Psoas muscle (tissue), 8 donors: Measurements from ENCODE around the gene CAVIN2. TPM values are rescaled to one million over a fixed set of nuclear protein-coding genes. Genes with fewer than 3 reads are reported as not detected.

Experiments used
- ATAC-seq, 4 donors: fragments of 200-7000 bp; cut with Tn5 transposase; one replicate each; pipeline ENCODE4 v1.9.1; 2020; ENCODE audit warnings: moderate library complexity in 3 of 4, mild to moderate bottlenecking in 2 of 4
- DNase-seq, 2 donors: peaks; one replicate each; pipeline ENCODE4 v3.0.0-alpha.2; 2020
- H3K27ac ChIP-seq: fragments of 200-600 bp; one replicate; pipeline ENCODE4 v1.8.0; 2022
- H3K27me3 ChIP-seq, 3 donors: fragments of 200-600 bp in 1 of 3; one replicate each; pipeline versions ENCODE4 v1.6.1 to v1.8.0; 2013 to 2022; ENCODE audit warnings: low read length in 2 of 3, mild to moderate bottlenecking in 2 of 3, moderate library complexity in 1 of 3; ENCODE audit not compliant: insufficient read depth in 3 of 3
- H3K36me3 ChIP-seq, 2 donors: fragments of 200-600 bp in 1 of 2; one replicate each; pipeline versions ENCODE4 v1.6.1 to v1.8.0; 2013 to 2022; ENCODE audit warnings: low read depth in 1 of 2, mild to moderate bottlenecking in 1 of 2, moderate library complexity in 1 of 2; ENCODE audit not compliant: insufficient read depth in 1 of 2
- H3K4me1 ChIP-seq: fragments of 200-600 bp; one replicate; pipeline ENCODE4 v1.8.0; 2022
- H3K4me3 ChIP-seq: fragments of 200-600 bp; one replicate; pipeline ENCODE4 v1.8.0; 2022; ENCODE audit warnings: mild to moderate bottlenecking
- H3K9me3 ChIP-seq: fragments of 200-600 bp; one replicate; pipeline ENCODE4 v1.8.0; 2022
- WGBS, 3 donors: extraction: QIAGEN DNeasy Blood & Tissue Kit; methylation state at CpG; one replicate each; pipeline versions ENCODE4 v1.1.6 to v1.1.7; 2013; 5-methylcytosine and 5-hydroxymethylcytosine counted together
- intact Hi-C, 2 donors: fragments of 100-400 bp; cut with DNase I; formaldehyde crosslinking; loops; one replicate each; pipeline versions ENCODE4 v1.11.0 to v1.14.2; 2022
- polyA plus RNA-seq, 3 donors: library from polyadenylated mRNA; stranded (reverse); fragments of 200-250 nt; gene quantifications; one replicate each; pipeline ENCODE4 v1.2.3, GENCODE V29; 2013
- total RNA-seq, 4 donors: library from RNA; stranded (reverse); fragmentation: NEBNext Ultra II Directional in 2 of 4; extraction: Animal tissue kit (Norgen Biotek cat#: 25700) in 2 of 4; gene quantifications; one replicate each; pipeline versions ENCODE4 v1.2.1 to v1.2.4, GENCODE V29; 2021 to 2023
- TF ChIP-seq, protein P1 (sequence below): fragments of 200-600 bp; IDR thresholded peaks from one replicate; pipeline ENCODE4 v1.8.0; 2022; ENCODE audit warnings: antibody characterized with exemption
- donor health status: healthy with polysubstance abuse.
- donor health status: DM: no; HTN: no; CAD: no; lungs with moderate emphysema.
- donor health status: Bipolar disorder and iron deficiency.
- donor health status: healthy.
- donor health status: DM: yes; HTN: yes; CAD: no.
- donor health status: DM: no; HTN: no; CAD: no.
- donor health status: DM: no; HTN: no; CAD: no.
- donor health status: DM: yes; HTN: yes; CAD: no.

Gene CAVIN2
- total and polyA plus RNA-seq, 7 donors: 15.9 to 38.7 (median 25.5) TPM

DNA sequence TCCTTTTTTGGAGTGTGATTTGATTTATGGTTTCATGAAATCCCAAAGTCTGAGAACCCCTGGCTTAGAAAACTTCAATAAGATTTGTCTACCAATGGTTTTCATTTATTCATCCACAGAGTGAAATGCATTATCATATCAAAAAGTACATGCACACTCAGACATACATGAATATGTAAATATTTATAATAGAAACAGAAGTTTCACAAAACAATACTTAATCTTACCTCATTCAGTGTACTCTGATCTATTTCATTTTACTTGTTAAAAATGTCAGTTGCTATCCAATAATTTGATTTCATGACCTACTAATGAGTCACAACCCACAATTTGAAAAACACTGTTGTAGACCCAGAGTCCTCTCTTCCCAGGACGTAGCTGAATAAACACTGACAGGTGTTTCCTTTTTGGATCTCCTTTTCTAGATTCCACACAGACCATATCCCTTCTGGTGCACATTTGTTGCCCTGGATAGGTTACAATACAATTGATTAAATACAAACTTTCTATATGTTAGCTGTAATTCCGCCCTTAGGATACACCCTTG, 10.4 kb upstream of the CAVIN2 start:
- Histone ChIP-seq H3K4me1 (no peaks in the 10 kb centered on the region), H3K27me3 (no peaks in the 10 kb centered on the region), H3K27ac (no peak overlapping the region), H3K4me3 (no peak overlapping the region), H3K9me3 (no peaks in the 10 kb centered on the region), H3K36me3 (no peaks in the 10 kb centered on the region)
- TF ChIP-seq, protein P1, sequence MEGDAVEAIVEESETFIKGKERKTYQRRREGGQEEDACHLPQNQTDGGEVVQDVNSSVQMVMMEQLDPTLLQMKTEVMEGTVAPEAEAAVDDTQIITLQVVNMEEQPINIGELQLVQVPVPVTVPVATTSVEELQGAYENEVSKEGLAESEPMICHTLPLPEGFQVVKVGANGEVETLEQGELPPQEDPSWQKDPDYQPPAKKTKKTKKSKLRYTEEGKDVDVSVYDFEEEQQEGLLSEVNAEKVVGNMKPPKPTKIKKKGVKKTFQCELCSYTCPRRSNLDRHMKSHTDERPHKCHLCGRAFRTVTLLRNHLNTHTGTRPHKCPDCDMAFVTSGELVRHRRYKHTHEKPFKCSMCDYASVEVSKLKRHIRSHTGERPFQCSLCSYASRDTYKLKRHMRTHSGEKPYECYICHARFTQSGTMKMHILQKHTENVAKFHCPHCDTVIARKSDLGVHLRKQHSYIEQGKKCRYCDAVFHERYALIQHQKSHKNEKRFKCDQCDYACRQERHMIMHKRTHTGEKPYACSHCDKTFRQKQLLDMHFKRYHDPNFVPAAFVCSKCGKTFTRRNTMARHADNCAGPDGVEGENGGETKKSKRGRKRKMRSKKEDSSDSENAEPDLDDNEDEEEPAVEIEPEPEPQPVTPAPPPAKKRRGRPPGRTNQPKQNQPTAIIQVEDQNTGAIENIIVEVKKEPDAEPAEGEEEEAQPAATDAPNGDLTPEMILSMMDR: no peak
- DNase-seq (no peak), ATAC-seq (no peak)
- WGBS, 3 donors: 58 to 62% (median 59%) methylated on average over 2 of the region's 2 CpGs
- intact Hi-C loops: no loop called here

DNA sequence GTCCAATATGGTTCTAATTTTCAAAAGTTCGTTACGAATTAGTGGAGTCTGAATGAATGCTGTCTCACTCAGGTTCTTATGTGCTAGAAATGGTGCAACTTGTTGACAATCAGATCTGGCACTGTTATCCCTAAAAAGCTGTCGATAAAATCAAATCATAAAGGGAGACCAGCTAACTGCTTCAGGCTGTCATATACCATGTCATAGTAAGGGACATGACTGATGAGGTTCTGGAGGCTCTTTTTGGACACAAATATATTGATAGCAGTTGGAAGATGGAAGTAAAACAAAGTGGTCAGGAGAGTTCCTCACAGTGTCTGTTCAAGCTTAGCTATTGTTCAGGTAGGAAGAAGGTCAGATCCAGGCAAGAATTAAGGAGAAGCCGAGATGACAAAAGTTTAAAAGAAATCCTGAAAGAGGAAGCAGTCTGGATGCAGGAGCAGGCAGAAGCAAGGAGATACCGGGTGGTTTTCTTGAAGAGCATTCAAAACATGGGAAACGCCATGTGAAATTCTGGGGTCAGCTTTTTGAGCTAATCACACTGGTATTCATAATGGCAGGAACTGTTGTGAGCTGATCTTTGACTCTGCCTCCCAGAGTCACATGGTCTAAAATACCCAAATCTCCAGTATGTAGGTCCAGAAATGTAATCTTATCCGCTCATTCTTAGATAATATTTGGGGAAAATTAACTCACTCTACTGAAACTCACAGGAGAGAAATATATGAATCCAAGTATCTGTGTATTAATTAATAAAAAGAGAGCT, 9.4 kb upstream of the CAVIN2 start:
- H3K9me3 ChIP-seq: no peaks in the 10 kb centered on the region
- 92 to 99% (median 94%) methylated on average over 7 of the region's 7 CpGs for WGBS, 3 donors
- H3K4me1 ChIP-seq: no peaks in the 10 kb centered on the region
- intact Hi-C loops: no loop called here
- H3K4me3 ChIP-seq: no peak overlapping the region
- no peaks in the 10 kb centered on the region for H3K27me3 ChIP-seq
- no peak for DNase-seq
- no peak for ATAC-seq
- TF ChIP-seq, protein P1: no peak
- H3K27ac ChIP-seq: no peak overlapping the region
- H3K36me3 ChIP-seq: no peaks in the 10 kb centered on the region

DNA sequence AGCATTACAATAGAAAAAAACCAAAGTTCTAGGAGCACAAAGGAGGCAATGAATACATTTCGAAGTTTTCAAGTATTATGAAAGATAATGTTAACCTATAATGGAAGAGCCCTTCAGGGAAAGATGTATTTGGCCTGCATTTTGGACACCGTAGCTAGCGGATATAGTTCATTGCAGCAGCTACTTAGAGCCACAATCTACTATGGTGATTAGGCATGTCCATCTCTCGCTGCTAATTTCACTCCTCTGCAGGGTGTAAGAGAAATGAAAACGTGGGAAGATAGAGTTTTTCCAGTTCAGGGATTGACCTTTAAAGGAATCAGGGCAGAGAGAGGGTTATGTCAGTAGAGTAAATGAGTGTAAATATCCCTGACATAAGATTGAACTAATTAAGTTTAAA, 8.5 kb upstream of the CAVIN2 start:
- H3K4me3 ChIP-seq: no peak overlapping the region
- WGBS, 3 donors: 64 to 79% (median 66%) methylated on average over 5 of the region's 5 CpGs
- no peaks in the 10 kb centered on the region for H3K27me3 ChIP-seq
- DNase-seq (no peak), ATAC-seq (no peak)
- TF ChIP-seq, protein P1: no peak
- intact Hi-C loops: no loop called here
- H3K4me1 ChIP-seq: no peaks in the 10 kb centered on the region
- no peaks in the 10 kb centered on the region for H3K9me3 ChIP-seq
- H3K36me3 ChIP-seq: no peaks in the 10 kb centered on the region
- no peak overlapping the region for H3K27ac ChIP-seq

DNA sequence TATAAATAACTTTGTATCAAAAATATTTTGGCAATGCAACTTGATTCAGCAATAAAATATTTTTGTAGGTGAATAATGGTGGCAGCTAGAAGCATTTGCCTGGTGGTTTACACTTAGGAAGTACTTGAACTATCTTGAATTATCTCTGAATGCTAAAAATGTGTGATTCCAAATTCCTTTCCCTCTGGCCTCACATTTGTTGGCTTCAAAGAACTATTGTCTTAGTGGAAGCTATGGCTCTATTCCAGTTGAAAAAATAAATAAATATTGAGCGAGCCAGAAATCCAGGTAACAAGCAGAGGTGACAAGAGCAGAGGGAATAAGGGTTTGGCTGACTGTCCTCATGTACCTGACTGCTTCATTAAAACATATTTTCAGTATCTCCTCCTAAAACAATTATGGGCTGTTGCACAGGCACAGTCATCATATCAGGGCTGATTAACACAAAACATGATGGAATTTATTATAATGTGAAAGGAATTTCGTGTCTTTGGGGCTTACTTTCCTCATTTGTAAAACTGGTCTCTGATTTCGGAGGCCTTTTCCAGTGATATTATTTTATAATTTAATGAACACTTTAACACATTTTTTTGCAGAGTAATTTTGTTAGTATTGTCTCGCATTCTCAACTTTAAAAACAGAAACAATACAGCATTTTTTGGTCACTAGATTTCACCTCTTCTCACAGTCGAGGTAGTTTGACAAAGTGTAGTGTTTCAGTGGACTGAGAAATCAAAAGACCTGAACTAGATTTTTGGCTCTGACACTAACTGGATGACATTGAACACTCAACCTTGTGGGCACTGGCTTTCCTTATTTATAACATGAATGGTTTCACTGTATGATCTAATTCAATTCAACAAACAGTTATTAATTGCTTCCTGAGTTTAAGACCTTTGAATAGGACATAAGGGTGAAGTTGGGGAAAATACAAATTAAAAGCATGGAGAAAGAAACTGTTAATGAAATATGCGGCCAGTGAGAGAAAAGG, 7.8 kb upstream of the CAVIN2 start:
- Histone ChIP-seq H3K9me3 (no peaks in the 10 kb centered on the region), H3K4me1 (no peaks in the 10 kb centered on the region), H3K27me3 (no peaks in the 10 kb centered on the region), H3K36me3 (no peaks in the 10 kb centered on the region), H3K4me3 (no peak overlapping the region), H3K27ac (no peak overlapping the region)
- intact Hi-C loops: no loop called here
- no peak for ATAC-seq
- no peak for DNase-seq
- TF ChIP-seq, protein P1: no peak
- 49 to 58% (median 50%) methylated on average over 6 of the region's 6 CpGs for WGBS, 3 donors
